ENCODE results near the gene MRPS22.

MRPS22 gene

DNA sequence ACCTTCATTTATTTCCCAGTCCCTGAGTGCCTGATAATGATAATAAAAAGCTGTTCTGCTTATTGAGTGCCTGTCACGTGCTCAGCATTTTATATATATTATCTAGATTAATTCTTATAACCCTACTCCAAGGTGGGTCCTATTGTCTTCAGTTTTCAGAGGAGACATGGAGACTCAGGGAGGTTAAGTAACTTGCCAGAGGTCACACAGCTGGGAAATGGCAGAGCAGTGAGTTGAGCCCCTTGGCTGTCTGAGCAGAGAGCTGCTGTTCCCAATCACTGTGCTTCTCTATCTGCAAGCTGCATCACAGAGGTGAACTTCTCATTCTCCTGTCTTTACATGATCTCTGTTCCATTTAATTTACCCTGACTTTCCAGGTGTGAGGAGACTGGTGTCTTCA, 32.3 kb upstream of the MRPS22 start:
- no peak overlapping the region for H3K4me3 ChIP-seq (ENCODE audit: low read depth, low read length)
- no peak for DNase-seq (ENCODE audit: low read depth)
- TF ChIP-seq, protein P1, sequence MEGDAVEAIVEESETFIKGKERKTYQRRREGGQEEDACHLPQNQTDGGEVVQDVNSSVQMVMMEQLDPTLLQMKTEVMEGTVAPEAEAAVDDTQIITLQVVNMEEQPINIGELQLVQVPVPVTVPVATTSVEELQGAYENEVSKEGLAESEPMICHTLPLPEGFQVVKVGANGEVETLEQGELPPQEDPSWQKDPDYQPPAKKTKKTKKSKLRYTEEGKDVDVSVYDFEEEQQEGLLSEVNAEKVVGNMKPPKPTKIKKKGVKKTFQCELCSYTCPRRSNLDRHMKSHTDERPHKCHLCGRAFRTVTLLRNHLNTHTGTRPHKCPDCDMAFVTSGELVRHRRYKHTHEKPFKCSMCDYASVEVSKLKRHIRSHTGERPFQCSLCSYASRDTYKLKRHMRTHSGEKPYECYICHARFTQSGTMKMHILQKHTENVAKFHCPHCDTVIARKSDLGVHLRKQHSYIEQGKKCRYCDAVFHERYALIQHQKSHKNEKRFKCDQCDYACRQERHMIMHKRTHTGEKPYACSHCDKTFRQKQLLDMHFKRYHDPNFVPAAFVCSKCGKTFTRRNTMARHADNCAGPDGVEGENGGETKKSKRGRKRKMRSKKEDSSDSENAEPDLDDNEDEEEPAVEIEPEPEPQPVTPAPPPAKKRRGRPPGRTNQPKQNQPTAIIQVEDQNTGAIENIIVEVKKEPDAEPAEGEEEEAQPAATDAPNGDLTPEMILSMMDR (IDR thresholded peaks at IDR 0.05; ENCODE audit: control insufficient read depth, extremely low read depth, insufficient read depth) = no peak

DNA sequence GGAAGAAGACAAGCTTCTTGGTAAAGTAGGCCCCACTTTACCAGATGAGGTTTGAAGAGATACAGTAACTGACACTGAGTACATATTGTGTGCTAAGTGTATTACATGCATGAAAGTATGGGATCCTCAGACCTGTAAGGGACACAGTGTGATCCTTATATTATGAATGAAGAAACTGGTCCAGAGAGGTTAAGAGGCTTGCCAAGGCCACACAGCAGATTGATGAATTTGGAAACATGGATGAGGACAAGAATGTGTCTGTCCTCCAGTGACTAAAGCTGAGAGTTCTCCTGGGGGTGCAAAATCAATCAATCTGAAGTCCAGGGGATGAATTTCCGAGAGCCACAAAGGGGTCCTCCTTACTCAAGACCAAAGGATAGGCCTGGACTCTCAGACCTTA, 31.4 kb upstream of the MRPS22 start:
- H3K4me3 ChIP-seq (ENCODE audit: low read depth, low read length) = no peak overlapping the region
- TF ChIP-seq, protein P1 (IDR thresholded peaks at IDR 0.05; ENCODE audit: control insufficient read depth, extremely low read depth, insufficient read depth) = no peak
- no peak for DNase-seq (ENCODE audit: low read depth)

DNA sequence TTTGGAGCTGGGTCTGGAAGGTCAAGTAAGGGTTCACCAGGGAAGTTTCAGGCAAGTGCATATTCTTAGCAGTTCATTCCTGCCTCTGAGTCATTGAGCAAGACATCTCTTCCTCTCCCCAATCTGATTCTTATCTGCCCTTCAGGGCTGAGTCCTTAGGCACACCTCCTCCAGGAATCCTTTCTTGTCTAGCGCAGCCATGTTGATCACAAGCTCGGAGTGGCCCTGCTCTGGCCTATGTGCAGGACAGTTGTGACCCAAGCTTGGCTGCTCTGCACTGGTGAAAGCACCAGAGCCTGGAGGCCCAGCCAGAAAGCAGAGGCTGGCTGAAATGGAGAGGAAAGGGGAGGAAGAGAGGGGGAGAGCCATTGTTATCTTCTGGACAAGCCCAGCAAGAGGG, 30.9 kb upstream of the MRPS22 start:
- no peak overlapping the region for H3K4me3 ChIP-seq (ENCODE audit: low read depth, low read length)
- TF ChIP-seq, protein P1 (IDR thresholded peaks at IDR 0.05; ENCODE audit: control insufficient read depth, extremely low read depth, insufficient read depth) = no peak
- no peak for DNase-seq (ENCODE audit: low read depth)

DNA sequence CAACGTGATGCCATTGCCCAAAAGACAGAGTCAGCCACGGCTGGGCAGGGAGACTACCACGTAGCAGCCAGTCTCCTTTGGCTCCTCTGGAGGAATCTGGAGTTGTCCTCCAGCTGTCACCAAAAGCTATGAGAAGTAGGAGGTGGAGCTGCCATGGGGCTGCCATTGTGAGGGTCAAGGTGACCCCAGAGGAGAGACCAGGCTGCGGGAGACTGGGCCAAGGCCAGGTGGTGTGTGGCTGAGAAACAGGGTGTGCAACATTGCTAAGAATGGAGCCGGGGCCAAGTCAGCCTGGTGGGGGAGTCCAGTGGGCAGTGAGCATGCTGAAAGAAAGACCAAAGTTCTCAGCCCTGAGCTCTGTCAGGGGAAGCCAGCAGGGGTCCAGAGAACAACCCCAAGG, 29.9 kb upstream of the MRPS22 start:
- DNase-seq (ENCODE audit: low read depth) = no peak
- TF ChIP-seq, protein P1 (IDR thresholded peaks at IDR 0.05; ENCODE audit: control insufficient read depth, extremely low read depth, insufficient read depth) = no peak
- H3K4me3 ChIP-seq (ENCODE audit: low read depth, low read length) = no peak overlapping the region

DNA sequence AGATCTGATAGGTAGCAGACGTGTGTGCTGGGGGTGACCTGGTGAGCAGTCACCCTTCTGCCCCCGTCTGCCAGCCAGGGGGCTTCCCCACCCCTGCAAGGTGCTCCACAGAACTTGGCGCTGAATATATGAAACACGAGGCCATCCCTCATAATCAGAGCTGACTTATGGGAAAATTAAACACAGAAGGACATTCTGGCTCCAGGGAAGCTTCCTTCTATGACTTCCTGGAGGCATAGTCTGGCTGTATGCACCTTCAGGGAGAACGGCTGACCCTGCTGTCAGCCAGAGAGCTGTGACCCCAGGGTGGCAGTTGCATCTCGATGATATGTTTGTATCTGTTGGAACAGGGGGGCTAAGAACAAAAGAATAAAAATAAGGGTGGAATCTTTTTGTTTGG, 26.6 kb upstream of the MRPS22 start:
- H3K4me3 ChIP-seq (ENCODE audit: low read depth, low read length) = no peak overlapping the region
- peak; percentile 75 for DNase-seq (ENCODE audit: low read depth)
- TF ChIP-seq, protein P1 (IDR thresholded peaks at IDR 0.05; ENCODE audit: control insufficient read depth, extremely low read depth, insufficient read depth) = no peak

DNA sequence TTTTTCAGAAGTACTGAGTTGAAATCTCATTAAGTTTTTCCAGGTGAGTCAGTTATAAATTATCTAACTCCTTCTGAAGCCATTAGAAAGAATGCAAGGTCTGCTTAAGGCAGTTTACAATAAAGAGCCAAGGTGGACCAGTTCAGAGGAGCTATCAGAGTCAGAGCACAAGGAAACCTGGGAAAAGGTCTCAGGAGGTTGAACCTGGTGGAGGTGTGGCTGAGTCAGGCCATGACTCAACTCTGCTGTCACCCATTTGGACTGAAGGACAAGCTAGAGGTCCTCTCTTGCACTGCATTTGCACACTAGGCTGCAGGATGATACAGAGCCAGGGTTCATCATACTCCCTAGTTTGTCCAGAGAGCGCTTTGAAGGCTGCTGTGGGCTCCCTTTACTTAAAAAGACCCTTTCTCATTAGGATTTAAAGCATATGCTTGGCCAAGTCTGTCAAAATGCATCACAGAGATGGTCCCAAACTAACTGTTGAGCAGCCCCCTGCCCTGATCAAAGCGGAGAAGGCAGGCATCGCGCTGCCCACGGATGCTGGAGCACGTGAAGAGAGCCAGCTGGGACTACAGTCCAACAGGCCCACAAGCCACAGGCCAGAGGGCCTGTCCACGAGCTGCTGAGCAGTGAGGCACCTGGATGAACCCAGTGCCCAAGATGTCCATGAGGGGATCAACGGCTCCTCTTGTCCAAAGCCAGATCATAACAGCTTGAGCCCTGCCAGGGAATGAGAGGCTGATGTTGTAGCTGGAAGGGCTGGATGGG, 26.0 kb upstream of the MRPS22 start:
- H3K4me3 ChIP-seq (ENCODE audit: low read depth, low read length) = no peak overlapping the region
- TF ChIP-seq, protein P1 (IDR thresholded peaks at IDR 0.05; ENCODE audit: control insufficient read depth, extremely low read depth, insufficient read depth) = no peak
- DNase-seq (ENCODE audit: low read depth) = no peak

DNA sequence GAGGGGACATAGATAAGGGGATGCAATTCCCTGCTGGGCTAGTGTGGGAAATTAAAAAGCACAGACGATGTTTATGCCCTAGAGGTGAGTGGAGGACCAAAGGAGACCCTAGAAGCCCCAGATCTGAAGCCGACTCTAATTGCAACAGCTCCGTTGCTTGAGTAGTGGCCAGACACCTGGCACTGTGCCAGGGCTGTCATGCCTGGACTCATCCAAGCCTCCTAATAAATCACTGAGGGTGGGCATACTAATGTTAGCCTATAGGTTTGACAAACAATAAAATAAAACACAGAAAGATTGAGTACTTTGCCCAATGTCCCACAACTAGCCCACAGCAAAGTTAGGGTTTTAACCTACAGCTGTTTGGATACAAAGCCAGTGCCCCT, 25.4 kb upstream of the MRPS22 start:
- no peak for DNase-seq (ENCODE audit: low read depth)
- TF ChIP-seq, protein P1 (IDR thresholded peaks at IDR 0.05; ENCODE audit: control insufficient read depth, extremely low read depth, insufficient read depth) = no peak
- H3K4me3 ChIP-seq (ENCODE audit: low read depth, low read length) = no peak overlapping the region
